Middle frontal gyrus (tissue), 1 donor: ENCODE measurements around the gene USP17L17.
"Not testable (repeated sequence)": the region's sequence is repeated elsewhere in the genome, so short reads cannot be mapped to it uniquely, and the experiment has no call there.

Experiments
- DNase-seq: peaks from one replicate; pipeline ENCODE4 v3.0.0-alpha.2; 2015; ENCODE audit warnings: low spot score; ENCODE audit errors: extremely low spot score

Gene USP17L17

DNA sequence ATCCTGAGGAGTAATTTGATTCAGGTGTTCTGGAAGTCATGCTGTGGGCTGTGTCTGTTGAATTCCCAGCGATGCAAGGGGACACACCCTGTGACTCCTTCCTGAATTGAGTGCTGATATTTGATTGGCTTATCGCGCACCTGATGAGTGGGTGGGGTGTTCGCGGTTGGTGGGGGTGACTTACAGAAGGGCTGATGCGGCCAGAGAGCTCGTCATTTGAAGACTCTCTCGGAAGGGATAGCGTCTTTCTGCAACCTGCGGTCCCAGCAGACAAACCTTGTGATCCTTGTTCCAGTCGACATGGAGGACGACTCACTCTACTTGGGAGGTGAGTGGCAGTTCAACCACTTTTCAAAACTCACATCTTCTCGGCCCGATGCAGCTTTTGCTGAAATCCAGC lies at the start of gene USP17L17:
TSS of gene USP17L17 (plus strand) at position 301 of the 400 bp plus-strand sequence. CDS start at position 301, 0 bp downstream.
- DNase-seq = not testable (repeated sequence)

DNA sequence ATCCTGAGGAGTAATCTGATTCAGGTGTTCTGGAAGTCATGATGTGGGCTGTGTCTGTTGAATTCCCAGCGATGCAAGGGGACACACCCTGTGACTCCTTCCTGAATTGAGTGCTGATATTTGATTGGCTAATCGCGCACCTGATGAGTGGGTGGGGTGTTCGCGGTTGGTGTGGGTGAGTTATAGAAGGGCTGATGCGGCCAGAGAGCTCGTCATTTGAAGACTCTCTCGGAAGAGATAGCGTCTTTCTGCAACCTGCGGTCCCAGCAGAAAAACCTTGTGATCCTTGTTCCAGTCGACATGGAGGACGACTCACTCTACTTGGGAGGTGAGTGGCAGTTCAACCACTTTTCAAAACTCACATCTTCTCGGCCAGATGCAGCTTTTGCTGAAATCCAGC lies 33.3 kb upstream of the USP17L17 start, which contains the start of gene USP17L10:
TSS of gene USP17L10 (plus strand) at position 301 of the 400 bp plus-strand sequence. CDS start at position 301, 0 bp downstream.
- not testable (repeated sequence) for DNase-seq

DNA sequence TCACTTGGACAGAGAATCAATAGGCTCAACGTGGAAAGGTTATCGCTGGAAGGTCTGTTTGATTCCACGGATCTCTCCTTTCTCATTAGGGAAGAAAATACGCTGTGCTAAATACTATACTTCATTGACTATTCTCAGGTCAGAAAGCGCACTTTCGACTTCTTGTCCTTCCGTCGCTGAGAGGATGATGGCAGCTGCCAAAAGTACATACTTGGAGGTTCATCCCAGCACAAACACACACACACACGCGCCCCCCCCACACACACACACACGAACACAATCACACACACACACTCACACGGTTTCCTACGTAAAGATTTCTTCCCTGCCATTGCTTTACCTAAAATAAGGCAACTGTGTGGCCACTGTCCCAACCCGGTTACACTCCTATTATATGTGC lies 29.0 kb upstream of the USP17L17 start:
- not testable (repeated sequence) for DNase-seq

DNA sequence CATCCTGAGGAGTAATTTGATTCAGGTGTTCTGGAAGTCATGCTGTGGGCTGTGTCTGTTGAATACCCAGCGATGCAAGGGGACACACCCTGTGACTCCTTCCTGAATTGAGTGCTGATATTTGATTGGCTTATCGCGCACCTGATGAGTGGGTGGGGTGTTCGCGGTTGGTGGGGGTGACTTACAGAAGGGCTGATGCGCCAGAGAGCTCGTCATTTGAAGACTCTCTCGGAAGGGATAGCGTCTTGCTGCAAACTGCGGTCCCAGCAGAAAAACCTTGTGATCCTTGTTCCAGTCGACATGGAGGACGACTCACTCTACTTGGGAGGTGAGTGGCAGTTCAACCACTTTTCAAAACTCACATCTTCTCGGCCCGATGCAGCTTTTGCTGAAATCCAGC lies 28.6 kb upstream of the USP17L17 start, which contains the start of gene USP17L11:
TSS of gene USP17L11 (plus strand) at position 301 of the 400 bp plus-strand sequence. CDS start at position 301, 0 bp downstream.
- DNase-seq = not testable (repeated sequence)

- not testable (repeated sequence) for DNase-seq
Measured at GRCh38 chr4:9219852-9220251, 23.8 kb upstream of the USP17L17 start, which contains the start of gene USP17L12. Gene USP17L12 (plus strand): TSS chr4:9220152. CDS start chr4:9220152, 0 bp downstream.

- not testable (repeated sequence) for DNase-seq
Measured at GRCh38 chr4:9224596-9224995, 19.1 kb upstream of the USP17L17 start, which contains the start of gene USP17L13. Gene USP17L13 (plus strand): TSS chr4:9224896. CDS start chr4:9224896, 0 bp downstream.

GRCh38 chr4:9230249-9230648 lies 13.4 kb upstream of the USP17L17 start:
- not testable (repeated sequence) for DNase-seq

DNA sequence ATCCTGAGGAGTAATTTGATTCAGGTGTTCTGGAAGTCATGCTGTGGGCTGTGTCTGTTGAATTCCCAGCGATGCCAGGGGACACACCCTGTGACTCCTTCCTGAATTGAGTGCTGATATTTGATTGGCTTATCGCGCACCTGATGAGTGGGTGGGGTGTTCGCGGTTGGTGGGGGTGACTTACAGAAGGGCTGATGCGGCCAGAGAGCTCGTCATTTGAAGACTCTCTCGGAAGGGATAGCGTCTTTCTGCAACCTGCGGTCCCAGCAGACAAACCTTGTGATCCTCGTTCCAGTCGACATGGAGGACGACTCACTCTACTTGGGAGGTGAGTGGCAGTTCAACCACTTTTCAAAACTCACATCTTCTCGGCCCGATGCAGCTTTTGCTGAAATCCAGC lies 9.6 kb upstream of the USP17L17 start, which contains the start of gene USP17L15:
TSS of gene USP17L15 (plus strand) at position 301 of the 400 bp plus-strand sequence. CDS start at position 301, 0 bp downstream.
- not testable (repeated sequence) for DNase-seq

- DNase-seq = not testable (repeated sequence)
Measured at GRCh38 chr4:9238461-9238860, 5.2 kb upstream of the USP17L17 start.

GRCh38 chr4:9247953-9248680 lies 4.4 kb downstream of the USP17L17 start, which contains the start of gene USP17L18:
Gene USP17L18 (plus strand): TSS chr4:9248630. CDS start chr4:9248630, 0 bp downstream.
- not testable (repeated sequence) for DNase-seq

GRCh38 chr4:9253078-9253477 lies 9.4 kb downstream of the USP17L17 start, which contains the start of gene USP17L19:
Gene USP17L19 (plus strand): TSS chr4:9253378. CDS start chr4:9253378, 0 bp downstream.
- not testable (repeated sequence) for DNase-seq

- DNase-seq = not testable (repeated sequence)
Measured at GRCh38 chr4:9257824-9258223, 14.1 kb downstream of the USP17L17 start, which contains the start of gene USP17L20. Gene USP17L20 (plus strand): TSS chr4:9258124. CDS start chr4:9258124, 0 bp downstream.

DNA sequence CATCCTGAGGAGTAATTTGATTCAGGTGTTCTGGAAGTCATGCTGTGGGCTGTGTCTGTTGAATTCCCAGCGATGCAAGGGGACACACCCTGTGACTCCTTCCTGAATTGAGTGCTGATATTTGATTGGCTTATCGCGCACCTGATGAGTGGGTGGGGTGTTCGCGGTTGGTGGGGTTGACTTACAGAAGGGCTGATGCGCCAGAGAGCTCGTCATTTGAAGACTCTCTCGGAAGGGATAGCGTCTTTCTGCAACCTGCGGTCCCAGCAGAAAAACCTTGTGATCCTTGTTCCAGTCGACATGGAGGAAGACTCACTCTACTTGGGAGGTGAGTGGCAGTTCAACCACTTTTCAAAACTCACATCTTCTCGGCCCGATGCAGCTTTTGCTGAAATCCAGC lies 18.9 kb downstream of the USP17L17 start, which contains the start of gene USP17L21:
TSS of gene USP17L21 (plus strand) at position 301 of the 400 bp plus-strand sequence. CDS start at position 301, 0 bp downstream.
- DNase-seq = not testable (repeated sequence)

GRCh38 chr4:9267319-9267718 lies 23.6 kb downstream of the USP17L17 start, which contains the start of gene USP17L22:
Gene USP17L22 (plus strand): TSS chr4:9267619. CDS start chr4:9267619, 0 bp downstream.
- not testable (repeated sequence) for DNase-seq

- DNase-seq = not testable (repeated sequence)
Measured at GRCh38 chr4:9271719-9272118, 28.0 kb downstream of the USP17L17 start.
